Measurements from ENCODE around the gene SLC40A1. TPM values are rescaled to one million over a fixed set of nuclear protein-coding genes. Genes with fewer than 3 reads are reported as not detected.

The SLC40A1 gene
- total RNA-seq, 1 experiment from 2014 or later, result not detected

DNA sequence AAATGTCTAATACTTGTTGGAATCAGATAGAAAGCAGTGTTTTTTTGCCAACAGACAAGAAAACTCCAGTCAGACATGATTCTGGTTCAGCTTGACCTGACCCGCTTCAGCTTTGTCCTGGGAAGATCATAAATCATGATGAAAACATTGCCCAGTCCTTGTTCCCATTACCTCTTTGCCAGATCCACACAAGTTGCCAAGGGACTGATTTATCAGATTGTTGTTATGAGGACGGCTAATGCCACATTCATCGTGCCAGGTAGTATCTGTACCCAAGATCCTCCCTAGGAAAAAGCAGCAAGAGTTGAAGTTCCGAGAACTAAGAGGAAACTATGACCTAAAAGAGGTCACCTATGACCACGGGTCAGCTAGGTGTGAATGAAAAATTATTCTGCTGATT lies 39.0 kb downstream of the SLC40A1 start:
- H2AK5ac ChIP-seq (ENCODE audit: insufficient read length, low read length), result no peak overlapping the region
- H3K23me2 ChIP-seq (ENCODE audit: insufficient read length, low read depth, low read length, poor library complexity, severe bottlenecking), result no peaks in the 10 kb centered on the region
- no peak overlapping the region for H2BK12ac ChIP-seq (ENCODE audit: insufficient read length, low read depth, low read length)
- no peak overlapping the region for H3K27ac ChIP-seq (ENCODE audit: insufficient read length, low read depth, low read length)
- no peak overlapping the region for H2BK15ac ChIP-seq (ENCODE audit: low read depth, low read length)
- H4K5ac ChIP-seq (ENCODE audit: insufficient read length, low read depth, low read length), result no peak overlapping the region
- H3K4me2 ChIP-seq (ENCODE audit: insufficient read depth, insufficient read length, low read length), result no peak overlapping the region
- no peaks in the 10 kb centered on the region for H3K27me3 ChIP-seq (ENCODE audit: insufficient read depth, low read length)
- no CpG with 5 or more reads among the region's 5 CpGs for WGBS (ENCODE audit: extremely low coverage, insufficient read length, low lambda C conversion rate)
- H3K79me1 ChIP-seq (ENCODE audit: insufficient read depth, low read depth, low read length, poor library complexity, severe bottlenecking), result no peaks in the 10 kb centered on the region
- Mint-ChIP-seq H3K4me1 (no peaks in the 10 kb centered on the region), H3K9me3 (no peaks in the 10 kb centered on the region), H3K27me3 (ENCODE audit: low read depth) (peaks cover 3% of the 10 kb centered on the region), H3K4me3 (no peak overlapping the region), H3K27ac (no peak overlapping the region), H3K36me3 (ENCODE audit: insufficient read depth in 1 of 3, low read depth in 3 of 3) (no peaks in the 10 kb centered on the region)
- no peak overlapping the region for H4K8ac ChIP-seq (replicated peaks; ENCODE audit: insufficient read length, low read depth, low read length)
- H3K23ac ChIP-seq (ENCODE audit: insufficient read length, low read depth, low read length), result no peak overlapping the region
- no peak overlapping the region for H3K14ac ChIP-seq (ENCODE audit: insufficient read depth, low read length)
- no peaks in the 10 kb centered on the region for H3K9me3 ChIP-seq (ENCODE audit: control insufficient read depth, low read depth, low read length)
- H3K56ac ChIP-seq (ENCODE audit: insufficient read length, low read depth, low read length), result no peak overlapping the region
- H2BK20ac ChIP-seq (ENCODE audit: low read depth, low read length, poor library complexity, severe bottlenecking), result no peak overlapping the region
- no peak overlapping the region for H3K18ac ChIP-seq (ENCODE audit: insufficient read length, low read depth, low read length)
- H3K4me1 ChIP-seq (ENCODE audit: insufficient read depth, low read length), result no peaks in the 10 kb centered on the region
- no peaks in the 10 kb centered on the region for H3K79me2 ChIP-seq (ENCODE audit: insufficient read depth, low read length)
- TF ChIP-seq CTCF (conservative IDR thresholded peaks at IDR 0.05), result no peak
- H4K20me1 ChIP-seq (ENCODE audit: control insufficient read depth, insufficient read depth, insufficient read length), result no peaks in the 10 kb centered on the region
- no peak overlapping the region for H2BK5ac ChIP-seq (ENCODE audit: insufficient read length, low read length)
- H3K9ac ChIP-seq (ENCODE audit: extremely low read depth, insufficient read length, low read length), result no peak overlapping the region
- no peak overlapping the region for H3T11ph ChIP-seq (ENCODE audit: low read length)
- H3K4ac ChIP-seq (ENCODE audit: low read depth, low read length), result no peak overlapping the region
- H4K91ac ChIP-seq (ENCODE audit: insufficient read length, low read depth, low read length), result no peak overlapping the region
- H2AFZ ChIP-seq (ENCODE audit: low read length), result no peak overlapping the region
- H2BK120ac ChIP-seq (ENCODE audit: low read depth, low read length, poor library complexity, severe bottlenecking), result no peak overlapping the region
- DNase-seq, result no peak
